Adrenal gland (tissue), 12 donors: ENCODE results near the gene RASIP1. TPM values are rescaled to one million over a fixed set of nuclear protein-coding genes. Genes with fewer than 3 reads are reported as not detected.

ENCODE experiments used
- DNase-seq, 7 donors: peaks; one replicate each; pipeline ENCODE4 v3.0.0-alpha.2; 2019 to 2020
- H3K27ac ChIP-seq, 5 donors: fragments of 200-600 bp; sonication (generic) in 4 of 5; 1 replicate in 3 of 5; 2 replicates in 2 of 5; pipeline versions ENCODE4 v1.5.1 to v1.8.0; 2016 to 2020; ENCODE audit warnings: mild to moderate bottlenecking in 1 of 5
- H3K27me3 ChIP-seq: fragments of 200-600 bp; 2 replicates; pipeline ENCODE4 v1.8.0; 2021
- H3K36me3 ChIP-seq, 2 donors: fragments of 200-600 bp; replicated peaks in 1 of 2; 1 replicate in 1 of 2; 2 replicates in 1 of 2; pipeline versions ENCODE4 v1.5.1 to v1.8.0; 2018 to 2022
- H3K4me1 ChIP-seq, 2 donors: fragments of 200-600 bp; replicated peaks in 1 of 2; 1 replicate in 1 of 2; 2 replicates in 1 of 2; pipeline versions ENCODE4 v1.5.1 to v1.8.0; 2018 to 2021
- H3K4me3 ChIP-seq, 4 donors: fragments of 200-600 bp; sonication (generic) in 3 of 4; one replicate each; pipeline ENCODE4 v1.5.1; 2016 to 2018
- H3K9me3 ChIP-seq, 3 donors: fragments of 200-600 bp; sonication (generic) in 1 of 3; replicated peaks in 1 of 3; 1 replicate in 2 of 3; 2 replicates in 1 of 3; pipeline versions ENCODE4 v1.5.1 to v1.8.0; 2016 to 2021
- CTCF ChIP-seq, 6 experiments: fragments of 450-650 bp in 4 of 6; fragments of 200-600 bp in 2 of 6; sonication (generic) in 1 of 6; IDR thresholded peaks; 1 replicate in 5 of 6; 2 replicates in 1 of 6; pipeline versions ENCODE4 v1.5.1 to v1.8.0; 2016 to 2021; ENCODE audit warnings: antibody characterized with exemption in 6 of 6, mild to moderate bottlenecking in 2 of 6, moderate library complexity in 1 of 6
- POLR2A ChIP-seq, 2 donors: fragments of 450-650 bp; IDR thresholded peaks; one replicate each; pipeline ENCODE4 v1.6.1; 2017; ENCODE audit warnings: antibody characterized with exemption in 2 of 2, mild to moderate bottlenecking in 2 of 2, moderate library complexity in 1 of 2
- WGBS, 4 donors: extraction: QIAGEN DNeasy Blood & Tissue Kit in 2 of 4; methylation state at CpG; one replicate each; pipeline versions ENCODE4 v1.1.5 to v1.1.7; 2013 to 2017; 5-methylcytosine and 5-hydroxymethylcytosine counted together
- intact Hi-C, 2 donors: fragments of 100-400 bp; cut with DNase I; formaldehyde crosslinking; loops; one replicate each; pipeline versions ENCODE4 v1.14.1 to v1.15.0; 2022 to 2023
- polyA plus RNA-seq, 3 donors: library from polyadenylated mRNA; stranded (reverse); fragments of 200-250 nt in 2 of 3; fragments of 350-450 nt in 1 of 3; fragmentation: Illumina TruSeq in 1 of 3; extraction: RNeasy Lipid Tissue Mini Kit (QIAGEN cat#74804) in 1 of 3; gene quantifications; one replicate each; pipeline ENCODE4 v1.2.3, GENCODE V29; 2013 to 2014
- total RNA-seq, 9 donors: library from RNA; depleted of rRNA in 4 of 9; stranded (reverse); fragments of >200 nt in 4 of 9; fragments of 120-200 nt in 1 of 9; fragmentation: NEBNext Ultra II Directional in 1 of 9; extraction: Animal tissue kit (Norgen Biotek cat#: 25700) in 1 of 9; gene quantifications; one replicate each; pipeline versions ENCODE4 v1.1.0 to v1.2.4, GENCODE V29; 2013 to 2023
- donor health status: healthy with polysubstance abuse.
- donor health status: Bipolar disorder and iron deficiency.
- donor health status: DM: yes; HTN: yes; CAD: no.
- donor health status: DM: no; HTN: no; CAD: no.
- donor health status: DM: no; HTN: no; CAD: no.
- donor health status: DM: yes; HTN: yes; CAD: no.

Gene RASIP1
- total and polyA plus RNA-seq, 12 donors, result 5.1 to 38.9 (median 16.7) TPM

GRCh38 chr19:48671446-48671995 lies 68.9 kb downstream of the RASIP1 start:
- no peak overlapping the region for H3K27ac ChIP-seq
- H3K27me3 ChIP-seq, result no peaks in the 10 kb centered on the region
- no peaks in the 10 kb centered on the region for H3K9me3 ChIP-seq
- DNase-seq, result no peak
- H3K4me3 ChIP-seq, result no peak overlapping the region
- intact Hi-C loops, result loop anchor here (10.0 kb wide), 3 partner anchors 63 to 173 kb away; no protein-coding TSS in a partner anchor
- WGBS, 4 donors, result 78 to 84% (median 80%) methylated on average over 6 to 10 of the region's 10 CpGs
- no peaks in the 10 kb centered on the region for H3K36me3 ChIP-seq
- TF ChIP-seq CTCF (IDR thresholded peaks at IDR 0.05) (no peak), POLR2A (IDR thresholded peaks at IDR 0.05) (no peak)
- H3K4me1 ChIP-seq, result peaks cover 0 to 9% of the 10 kb centered on the region in 2 donors

GRCh38 chr19:48670699-48671445 lies 69.5 kb downstream of the RASIP1 start:
- no peaks in the 10 kb centered on the region for H3K9me3 ChIP-seq
- no peak for DNase-seq
- H3K27me3 ChIP-seq, result no peaks in the 10 kb centered on the region
- no peak for TF ChIP-seq CTCF (IDR thresholded peaks at IDR 0.05)
- no peak for TF ChIP-seq POLR2A (IDR thresholded peaks at IDR 0.05)
- peaks cover 0 to 9% of the 10 kb centered on the region in 2 donors for H3K4me1 ChIP-seq
- H3K27ac ChIP-seq, result no peak overlapping the region
- intact Hi-C loops, result loop anchor here (10.0 kb wide), 3 partner anchors 64 to 174 kb away; no protein-coding TSS in a partner anchor
- 62 to 88% (median 80%) methylated on average over 12 to 21 of the region's 21 CpGs for WGBS, 4 donors
- no peaks in the 10 kb centered on the region for H3K36me3 ChIP-seq
- no peak overlapping the region for H3K4me3 ChIP-seq

Other genes starting within 250 kb of the RASIP1 start
- gene LMTK3, start 228.8 kb downstream of the RASIP1 start, total RNA-seq, result 1 to 10 TPM in 7 of 9 donors, under 1 TPM in 2; 0.06 to 4.4 (median 2.2) TPM
- 10 to 100 TPM in 1 of 3 donors, 1 to 10 TPM in 1, under 1 TPM in 1; 0.57 to 15.1 (median 2.3) TPM for gene LMTK3, start 228.8 kb downstream of the RASIP1 start, polyA plus RNA-seq
- 1 to 10 TPM in 2 of 9 donors, under 1 TPM in 4, not detected in 3; 0.22 to 1.4 (median 0.49) TPM for gene SULT2B1, start 188.4 kb downstream of the RASIP1 start, total RNA-seq
- gene SULT2B1, start 188.4 kb downstream of the RASIP1 start, polyA plus RNA-seq, result under 1 TPM; 0.24 to 0.88 (median 0.72) TPM
- gene SPACA4, start 133.9 kb downstream of the RASIP1 start, total RNA-seq, result not detected
- not detected for gene SPACA4, start 133.9 kb downstream of the RASIP1 start, polyA plus RNA-seq
- gene FAM83E, start 125.5 kb downstream of the RASIP1 start, total RNA-seq, result under 1 TPM in 2 of 9 donors, not detected in 7; 0.17 to 0.75 TPM
- 1 to 10 TPM in 1 of 3 donors, under 1 TPM in 1, not detected in 1; 0.24 to 1.6 TPM for gene FAM83E, start 125.5 kb downstream of the RASIP1 start, polyA plus RNA-seq
- gene RPL18, start 121.4 kb downstream of the RASIP1 start, total RNA-seq, result 1,000 to 10,000 TPM; 1,183 to 3,315 (median 1,689) TPM
- gene RPL18, start 121.4 kb downstream of the RASIP1 start, polyA plus RNA-seq, result 1,000 to 10,000 TPM in 2 of 3 donors, 100 to 1,000 TPM in 1; 575 to 5,137 (median 3,671) TPM
- gene SPHK2, start 121.1 kb downstream of the RASIP1 start, total RNA-seq, result 10 to 100 TPM; 11.7 to 27.9 (median 17.9) TPM
- 10 to 100 TPM in 2 of 3 donors, 1 to 10 TPM in 1; 4.3 to 29.9 (median 12.6) TPM for gene SPHK2, start 121.1 kb downstream of the RASIP1 start, polyA plus RNA-seq
- gene DBP, start 103.2 kb downstream of the RASIP1 start, total RNA-seq, result 10 to 100 TPM; 24.3 to 78.3 (median 49.2) TPM
- gene DBP, start 103.2 kb downstream of the RASIP1 start, polyA plus RNA-seq, result 10 to 100 TPM; 11.5 to 80.6 (median 57.9) TPM
- gene CA11, start 94.4 kb downstream of the RASIP1 start, total RNA-seq, result 10 to 100 TPM in 8 of 9 donors, 1 to 10 TPM in 1; 6.0 to 44.2 (median 21.7) TPM
- 100 to 1,000 TPM in 1 of 3 donors, 10 to 100 TPM in 2; 17.7 to 125 (median 50.4) TPM for gene CA11, start 94.4 kb downstream of the RASIP1 start, polyA plus RNA-seq
- gene NTN5, start 67.6 kb downstream of the RASIP1 start, total RNA-seq, result 1 to 10 TPM in 1 of 9 donors, under 1 TPM in 5, not detected in 3; 0.11 to 2.4 (median 0.42) TPM
- gene NTN5, start 67.6 kb downstream of the RASIP1 start, polyA plus RNA-seq, result 1 to 10 TPM in 2 of 3 donors, under 1 TPM in 1; 0.11 to 2.4 (median 1.1) TPM
- not detected for gene FUT2, start 44.6 kb downstream of the RASIP1 start, total RNA-seq
- under 1 TPM in 2 of 3 donors, not detected in 1; 0.03 to 0.24 TPM for gene FUT2, start 44.6 kb downstream of the RASIP1 start, polyA plus RNA-seq
- 10 to 100 TPM in 8 of 9 donors, 1 to 10 TPM in 1; 9.4 to 45.9 (median 23.4) TPM for gene MAMSTR, start 20.9 kb downstream of the RASIP1 start, total RNA-seq
- gene MAMSTR, start 20.9 kb downstream of the RASIP1 start, polyA plus RNA-seq, result 10 to 100 TPM in 2 of 3 donors, 1 to 10 TPM in 1; 8.9 to 57.9 (median 31.9) TPM
- gene IZUMO1, start 6.3 kb upstream of the RASIP1 start, total RNA-seq, result 1 to 10 TPM in 3 of 9 donors, under 1 TPM in 3, not detected in 3; 0.70 to 2.9 (median 1.4) TPM
- gene IZUMO1, start 6.3 kb upstream of the RASIP1 start, polyA plus RNA-seq, result 1 to 10 TPM in 2 of 3 donors, under 1 TPM in 1; 0.59 to 1.2 (median 1.2) TPM
- gene FUT1, start 12.0 kb upstream of the RASIP1 start, total RNA-seq, result 1 to 10 TPM; 1.3 to 4.5 (median 2.3) TPM
- gene FUT1, start 12.0 kb upstream of the RASIP1 start, polyA plus RNA-seq, result 1 to 10 TPM; 1.2 to 1.9 (median 1.7) TPM
- not detected for gene FGF21, start 14.9 kb upstream of the RASIP1 start, total RNA-seq
- not detected for gene FGF21, start 14.9 kb upstream of the RASIP1 start, polyA plus RNA-seq
- gene BCAT2, start 70.4 kb upstream of the RASIP1 start, total RNA-seq, result 100 to 1,000 TPM in 7 of 9 donors, 10 to 100 TPM in 2; 57.5 to 163 (median 107) TPM
- 100 to 1,000 TPM in 1 of 3 donors, 10 to 100 TPM in 2; 82.9 to 114 (median 87.6) TPM for gene BCAT2, start 70.4 kb upstream of the RASIP1 start, polyA plus RNA-seq
- gene HSD17B14, start 95.9 kb upstream of the RASIP1 start, total RNA-seq, result 10 to 100 TPM; 18.9 to 63.0 (median 40.1) TPM
- 100 to 1,000 TPM in 2 of 3 donors, 1 to 10 TPM in 1; 7.4 to 178 (median 135) TPM for gene HSD17B14, start 95.9 kb upstream of the RASIP1 start, polyA plus RNA-seq
- gene PLEKHA4, start 128.0 kb upstream of the RASIP1 start, total RNA-seq, result 10 to 100 TPM in 8 of 9 donors, 1 to 10 TPM in 1; 4.5 to 65.1 (median 24.5) TPM
- gene PLEKHA4, start 128.0 kb upstream of the RASIP1 start, polyA plus RNA-seq, result 10 to 100 TPM in 2 of 3 donors, 1 to 10 TPM in 1; 7.1 to 74.6 (median 70.8) TPM
- 10 to 100 TPM; 18.2 to 54.6 (median 39.4) TPM for gene PPP1R15A, start 131.8 kb upstream of the RASIP1 start, total RNA-seq
- 100 to 1,000 TPM in 1 of 3 donors, 10 to 100 TPM in 2; 49.2 to 174 (median 73.3) TPM for gene PPP1R15A, start 131.8 kb upstream of the RASIP1 start, polyA plus RNA-seq
- under 1 TPM in 5 of 9 donors, not detected in 4; 0.14 to 0.72 (median 0.27) TPM for gene TULP2, start 158.1 kb upstream of the RASIP1 start, total RNA-seq
- gene TULP2, start 158.1 kb upstream of the RASIP1 start, polyA plus RNA-seq, result under 1 TPM in 1 of 3 donors, not detected in 2; 0.07 TPM
- gene NUCB1, start 159.7 kb upstream of the RASIP1 start, total RNA-seq, result 100 to 1,000 TPM; 117 to 581 (median 289) TPM
- 100 to 1,000 TPM in 2 of 3 donors, 10 to 100 TPM in 1; 98.8 to 189 (median 175) TPM for gene NUCB1, start 159.7 kb upstream of the RASIP1 start, polyA plus RNA-seq
- gene DHDH, start 193.1 kb upstream of the RASIP1 start, total RNA-seq, result under 1 TPM in 4 of 9 donors, not detected in 5; 0.17 to 0.56 (median 0.33) TPM
- 1 to 10 TPM in 1 of 3 donors, under 1 TPM in 2; 0.27 to 2.8 (median 0.47) TPM for gene DHDH, start 193.1 kb upstream of the RASIP1 start, polyA plus RNA-seq
- gene BAX, start 214.3 kb upstream of the RASIP1 start, total RNA-seq, result 10 to 100 TPM; 18.1 to 79.0 (median 56.1) TPM
- gene BAX, start 214.3 kb upstream of the RASIP1 start, polyA plus RNA-seq, result 10 to 100 TPM; 21.5 to 61.3 (median 41.0) TPM
- gene FTL, start 224.7 kb upstream of the RASIP1 start, total RNA-seq, result over 10,000 TPM in 1 of 9 donors, 1,000 to 10,000 TPM in 8; 3,284 to 11,726 (median 3,862) TPM
- 1,000 to 10,000 TPM; 2,288 to 7,123 (median 4,274) TPM for gene FTL, start 224.7 kb upstream of the RASIP1 start, polyA plus RNA-seq